GM12864 (cell line): ENCODE data around the gene TOX4.
A peak's percentile ranks its signal among the peaks of the same experiment; 100 is the strongest.

Experiments
- DNase-seq: peaks from one replicate; pipeline ENCODE4 v3.0.0-alpha.2; 2011; ENCODE audit warnings: low read depth
- H3K4me3 ChIP-seq: 2 replicates; pipeline ENCODE4 v1.5.1; 2011; ENCODE audit warnings: mild to moderate bottlenecking, low read depth, low read length, control low read depth
- CTCF ChIP-seq: IDR thresholded peaks from 2 replicates; pipeline ENCODE4 v1.5.1; 2011; ENCODE audit warnings: low read depth, mild to moderate bottlenecking, moderate library complexity, low read length, control low read depth, inconsistent platforms; ENCODE audit errors: missing control alignments

Gene TOX4

GRCh38 chr14:21526672-21527317 is 49.8 kb downstream of the TOX4 start:
- TF ChIP-seq CTCF = no peak
- peak overlapping the region; percentile 56 for H3K4me3 ChIP-seq
- DNase-seq = no peak

- TF ChIP-seq CTCF = no peak
- H3K4me3 ChIP-seq = no peak overlapping the region
- no peak for DNase-seq
These were observed 50.3 kb downstream of the TOX4 start for GRCh38 chr14:21527318-21527679.

- no peak for DNase-seq
- TF ChIP-seq CTCF = no peak
- no peak overlapping the region for H3K4me3 ChIP-seq
These were observed 51.7 kb downstream of the TOX4 start for GRCh38 chr14:21528381-21529348.

GRCh38 chr14:21529515-21529914 is 52.5 kb downstream of the TOX4 start:
- H3K4me3 ChIP-seq = no peak overlapping the region
- DNase-seq = no peak
- TF ChIP-seq CTCF = no peak

GRCh38 chr14:21533294-21533693 is 56.3 kb downstream of the TOX4 start:
- no peak overlapping the region for H3K4me3 ChIP-seq
- no peak for DNase-seq
- no peak for TF ChIP-seq CTCF

GRCh38 chr14:21534576-21534975 is 57.6 kb downstream of the TOX4 start:
- no peak overlapping the region for H3K4me3 ChIP-seq
- no peak for TF ChIP-seq CTCF

More at GRCh38 chr14:21534576-21534975, 57.6 kb downstream of the TOX4 start:
- no peak for DNase-seq
